Activated CD4-positive, alpha-beta memory T cell treated with anti-CD3 and anti-CD28 coated beads for 36 hours (primary cell): ENCODE results near the gene NR6A1. TPM values are rescaled to one million over a fixed set of nuclear protein-coding genes. Genes with fewer than 3 reads are reported as not detected.

Experiments used
- CTCF ChIA-PET: fragments of 350-600 bp; sonication (Branson Sonifier 250); formaldehyde crosslinking; loops from one replicate; lab custom pipeline; 2021; ENCODE audit warnings: antibody characterized with exemption, inconsistent platforms; lab: Charles Lee
- POLR2A ChIA-PET: fragments of 350-600 bp; sonication (Branson Sonifier 250); formaldehyde crosslinking; loops from one replicate; lab custom pipeline; 2021; ENCODE audit warnings: antibody characterized with exemption; lab: Charles Lee
- DNase-seq: peaks from one replicate; pipeline ENCODE4 v3.0.0-alpha.2; 2020
- H3K27ac Mint-ChIP-seq: one replicate; pipeline ENCODE4 v1.8.0; 2021; ENCODE audit warnings: mixed read lengths
- H3K27me3 Mint-ChIP-seq: one replicate; pipeline ENCODE4 v1.8.0; 2021; ENCODE audit warnings: mixed read lengths
- H3K36me3 Mint-ChIP-seq: one replicate; pipeline ENCODE4 v1.8.0; 2021; ENCODE audit warnings: mixed read lengths
- H3K4me1 Mint-ChIP-seq: one replicate; pipeline ENCODE4 v1.8.0; 2021; ENCODE audit warnings: low read depth, mixed read lengths
- H3K4me3 Mint-ChIP-seq: one replicate; pipeline ENCODE4 v1.8.0; 2021; ENCODE audit warnings: mild to moderate bottlenecking, mixed read lengths
- H3K9me3 Mint-ChIP-seq: one replicate; pipeline ENCODE4 v1.8.0; 2021; ENCODE audit warnings: mixed read lengths
- intact Hi-C: fragments of 100-400 bp; cut with micrococcal nuclease; formaldehyde crosslinking; loops from one replicate; pipeline ENCODE4 v1.15.1; 2023
- total RNA-seq, 2 experiments: library from RNA; stranded (reverse); gene quantifications; one replicate each; pipeline ENCODE4 v1.2.3, GENCODE V29; 2021

NR6A1 gene
- total RNA-seq, 2 experiments from 2014 or later, result 0.61 to 0.83 TPM

GRCh38 chr9:124675261-124676158 is 95.6 kb downstream of the NR6A1 start:
- H3K9me3 Mint-ChIP-seq, result no peaks in the 10 kb centered on the region
- H3K36me3 Mint-ChIP-seq, result no peaks in the 10 kb centered on the region
- no peak for DNase-seq
- POLR2A ChIA-PET, result no interaction called here
- peaks cover 16% of the 10 kb centered on the region for H3K27me3 Mint-ChIP-seq
- peaks cover 5% of the 10 kb centered on the region for H3K4me1 Mint-ChIP-seq
- CTCF ChIA-PET, result interaction anchor here (0.6 to 1.3 kb wide), 2 partner anchors 14 to 217 kb away, joined by 3 to 4 read pairs; no protein-coding TSS in a partner anchor
- intact Hi-C loops, result no loop called here
- no peak overlapping the region for H3K27ac Mint-ChIP-seq
- no peak overlapping the region for H3K4me3 Mint-ChIP-seq

- peaks cover 12% of the 10 kb centered on the region for H3K27me3 Mint-ChIP-seq
- ChIA-PET CTCF (no interaction called here), POLR2A (no interaction called here)
- no peak overlapping the region for H3K27ac Mint-ChIP-seq
- H3K9me3 Mint-ChIP-seq, result no peaks in the 10 kb centered on the region
- peaks cover 5% of the 10 kb centered on the region for H3K4me1 Mint-ChIP-seq
- intact Hi-C loops, result no loop called here
- DNase-seq, result no peak
- H3K4me3 Mint-ChIP-seq, result no peak overlapping the region
- H3K36me3 Mint-ChIP-seq, result no peaks in the 10 kb centered on the region
These were observed 96.5 kb downstream of the NR6A1 start for GRCh38 chr9:124674651-124675050.

- H3K27ac Mint-ChIP-seq, result no peak overlapping the region
- peaks cover 12% of the 10 kb centered on the region for H3K27me3 Mint-ChIP-seq
- CTCF ChIA-PET, result interaction anchor here (1.2 to 1.4 kb wide), 2 partner anchors 11 to 56 kb away, joined by 4 to 5 read pairs; no protein-coding TSS in a partner anchor
These were observed 98.0 kb downstream of the NR6A1 start for GRCh38 chr9:124673063-124673462.

GRCh38 chr9:124671861-124672260 is 99.2 kb downstream of the NR6A1 start:
- H3K9me3 Mint-ChIP-seq, result no peaks in the 10 kb centered on the region
- H3K27ac Mint-ChIP-seq, result no peak overlapping the region
- intact Hi-C loops, result no loop called here
- ChIA-PET CTCF (no interaction called here), POLR2A (no interaction called here)
- H3K4me1 Mint-ChIP-seq, result peaks cover 5% of the 10 kb centered on the region
- H3K36me3 Mint-ChIP-seq, result no peaks in the 10 kb centered on the region
- no peak overlapping the region for H3K4me3 Mint-ChIP-seq
- no peak for DNase-seq
- H3K27me3 Mint-ChIP-seq, result peaks cover 12% of the 10 kb centered on the region

More at GRCh38 chr9:124673063-124673462, 98.0 kb downstream of the NR6A1 start:
- no peak for DNase-seq
- Mint-ChIP-seq H3K4me1 (peaks cover 5% of the 10 kb centered on the region), H3K9me3 (no peaks in the 10 kb centered on the region), H3K36me3 (no peaks in the 10 kb centered on the region), H3K4me3 (no peak overlapping the region)
- POLR2A ChIA-PET, result interaction anchor here (1.0 kb wide), 1 partner anchor 13 kb away, joined by 3 read pairs; no protein-coding TSS in a partner anchor
- intact Hi-C loops, result no loop called here

- CTCF ChIA-PET, result no interaction called here
- Mint-ChIP-seq H3K9me3 (no peaks in the 10 kb centered on the region), H3K27ac (no peak overlapping the region), H3K27me3 (peaks cover 14% of the 10 kb centered on the region), H3K4me3 (no peak overlapping the region), H3K4me1 (no peaks in the 10 kb centered on the region), H3K36me3 (no peaks in the 10 kb centered on the region)
- no peak for DNase-seq
- intact Hi-C loops, result no loop called here
- POLR2A ChIA-PET, result interaction anchor here (0.6 kb wide), 1 partner anchor 38 kb away, joined by 3 read pairs; no protein-coding TSS in a partner anchor
These were observed 104.5 kb downstream of the NR6A1 start for GRCh38 chr9:124666642-124667041.

- Mint-ChIP-seq H3K4me1 (peaks cover 1% of the 10 kb centered on the region), H3K4me3 (no peak overlapping the region), H3K27ac (no peak overlapping the region), H3K27me3 (peaks cover 16% of the 10 kb centered on the region), H3K9me3 (no peaks in the 10 kb centered on the region), H3K36me3 (no peaks in the 10 kb centered on the region)
- CTCF ChIA-PET, result interaction anchor here (1.0 kb wide), 1 partner anchor 49 kb away, joined by 4 read pairs; no protein-coding TSS in a partner anchor
- POLR2A ChIA-PET, result interaction anchor here (0.7 kb wide), 1 partner anchor 53 kb away, joined by 3 read pairs; no protein-coding TSS in a partner anchor
- intact Hi-C loops, result no loop called here
- DNase-seq, result no peak
These were observed 105.6 kb downstream of the NR6A1 start for GRCh38 chr9:124665391-124666058.

- ChIA-PET POLR2A (no interaction called here), CTCF (no interaction called here)
- no peak for DNase-seq
- intact Hi-C loops, result no loop called here
- Mint-ChIP-seq H3K27ac (no peak overlapping the region), H3K27me3 (peaks cover 26% of the 10 kb centered on the region), H3K4me1 (peaks cover 11% of the 10 kb centered on the region), H3K4me3 (no peak overlapping the region), H3K9me3 (no peaks in the 10 kb centered on the region), H3K36me3 (no peaks in the 10 kb centered on the region)
These were observed 107.0 kb downstream of the NR6A1 start for GRCh38 chr9:124664143-124664542.

- ChIA-PET POLR2A (no interaction called here), CTCF (interaction anchor here (1.0 kb wide), 1 partner anchor 46 kb away, joined by 3 read pairs; no protein-coding TSS in a partner anchor)
- Mint-ChIP-seq H3K27ac (no peak overlapping the region), H3K4me3 (no peak overlapping the region), H3K27me3 (peaks cover 28% of the 10 kb centered on the region), H3K9me3 (no peaks in the 10 kb centered on the region), H3K36me3 (no peaks in the 10 kb centered on the region), H3K4me1 (peaks cover 18% of the 10 kb centered on the region)
- intact Hi-C loops, result no loop called here
- DNase-seq, result no peak
These were observed 107.8 kb downstream of the NR6A1 start for GRCh38 chr9:124663046-124663961.

GRCh38 chr9:124662561-124662960 is 108.5 kb downstream of the NR6A1 start:
- H3K9me3 Mint-ChIP-seq, result no peaks in the 10 kb centered on the region
- POLR2A ChIA-PET, result no interaction called here
- CTCF ChIA-PET, result interaction anchor here (1.0 to 1.2 kb wide), 2 partner anchors 14 to 45 kb away, joined by 3 read pairs; no protein-coding TSS in a partner anchor
- intact Hi-C loops, result no loop called here
- H3K27me3 Mint-ChIP-seq, result peaks cover 28% of the 10 kb centered on the region
- peaks cover 21% of the 10 kb centered on the region for H3K4me1 Mint-ChIP-seq
- H3K27ac Mint-ChIP-seq, result no peak overlapping the region
- no peak overlapping the region for H3K4me3 Mint-ChIP-seq
- no peaks in the 10 kb centered on the region for H3K36me3 Mint-ChIP-seq
- no peak for DNase-seq

- Mint-ChIP-seq H3K27ac (no peak overlapping the region), H3K9me3 (no peaks in the 10 kb centered on the region), H3K4me1 (peaks cover 21% of the 10 kb centered on the region), H3K27me3 (peaks cover 28% of the 10 kb centered on the region), H3K36me3 (no peaks in the 10 kb centered on the region), H3K4me3 (no peak overlapping the region)
- DNase-seq, result no peak
- intact Hi-C loops, result no loop called here
- POLR2A ChIA-PET, result no interaction called here
- CTCF ChIA-PET, result interaction anchor here (0.6 to 1.2 kb wide), 3 partner anchors 15 to 45 kb away, joined by 3 read pairs; no protein-coding TSS in a partner anchor
These were observed 109.8 kb downstream of the NR6A1 start for GRCh38 chr9:124661271-124661670.

GRCh38 chr9:124660341-124660801 is 110.7 kb downstream of the NR6A1 start:
- intact Hi-C loops, result no loop called here
- H3K27ac Mint-ChIP-seq, result no peak overlapping the region
- H3K36me3 Mint-ChIP-seq, result no peaks in the 10 kb centered on the region
- peaks cover 21% of the 10 kb centered on the region for H3K4me1 Mint-ChIP-seq
- H3K9me3 Mint-ChIP-seq, result no peaks in the 10 kb centered on the region
- peaks cover 28% of the 10 kb centered on the region for H3K27me3 Mint-ChIP-seq
- ChIA-PET POLR2A (interaction anchor here (1.0 to 1.2 kb wide), 2 partner anchors 13 to 51 kb away, joined by 3 read pairs; no protein-coding TSS in a partner anchor), CTCF (interaction anchor here (0.6 to 2.7 kb wide), 4 partner anchors 14 to 250 kb away, joined by 3 to 12 read pairs (median 3); partner anchors contain the start of gene NR6A1)
- peak overlapping the region; percentile 51 for H3K4me3 Mint-ChIP-seq
- no peak for DNase-seq
